Stimulated activated CD4-positive, alpha-beta T cell treated with anti-CD3 and anti-CD28 coated beads, Interleukin-1b, Interleukin-23, amount 100 ng/mL, for 4 hours (primary cell): ENCODE results near the gene KRTAP16-1.
"Not testable (repeated sequence)": the region's sequence is repeated elsewhere in the genome, so short reads cannot be mapped to it uniquely, and the experiment has no call there.

Source experiments
- DNase-seq, 2 donors: peaks; one replicate each; pipeline ENCODE4 v3.0.0-alpha.2; 2020; ENCODE audit warnings: low read depth in 2 of 2

Gene KRTAP16-1, protein sequence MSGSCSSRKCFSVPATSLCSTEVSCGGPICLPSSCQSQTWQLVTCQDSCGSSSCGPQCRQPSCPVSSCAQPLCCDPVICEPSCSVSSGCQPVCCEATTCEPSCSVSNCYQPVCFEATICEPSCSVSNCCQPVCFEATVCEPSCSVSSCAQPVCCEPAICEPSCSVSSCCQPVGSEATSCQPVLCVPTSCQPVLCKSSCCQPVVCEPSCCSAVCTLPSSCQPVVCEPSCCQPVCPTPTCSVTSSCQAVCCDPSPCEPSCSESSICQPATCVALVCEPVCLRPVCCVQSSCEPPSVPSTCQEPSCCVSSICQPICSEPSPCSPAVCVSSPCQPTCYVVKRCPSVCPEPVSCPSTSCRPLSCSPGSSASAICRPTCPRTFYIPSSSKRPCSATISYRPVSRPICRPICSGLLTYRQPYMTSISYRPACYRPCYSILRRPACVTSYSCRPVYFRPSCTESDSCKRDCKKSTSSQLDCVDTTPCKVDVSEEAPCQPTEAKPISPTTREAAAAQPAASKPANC

GRCh38 chr17:41308918-41309359 lies at the start of gene KRTAP16-1:
KRTAP16-1 (minus strand) TSS chr17:41309309; CDS start chr17:41309253, 56 bp downstream.
- peak in 1 of 2 donors; percentile 17 for DNase-seq

GRCh38 chr17:41354536-41354935 lies 45.4 kb upstream of the KRTAP16-1 start:
- no peak for DNase-seq

DNA sequence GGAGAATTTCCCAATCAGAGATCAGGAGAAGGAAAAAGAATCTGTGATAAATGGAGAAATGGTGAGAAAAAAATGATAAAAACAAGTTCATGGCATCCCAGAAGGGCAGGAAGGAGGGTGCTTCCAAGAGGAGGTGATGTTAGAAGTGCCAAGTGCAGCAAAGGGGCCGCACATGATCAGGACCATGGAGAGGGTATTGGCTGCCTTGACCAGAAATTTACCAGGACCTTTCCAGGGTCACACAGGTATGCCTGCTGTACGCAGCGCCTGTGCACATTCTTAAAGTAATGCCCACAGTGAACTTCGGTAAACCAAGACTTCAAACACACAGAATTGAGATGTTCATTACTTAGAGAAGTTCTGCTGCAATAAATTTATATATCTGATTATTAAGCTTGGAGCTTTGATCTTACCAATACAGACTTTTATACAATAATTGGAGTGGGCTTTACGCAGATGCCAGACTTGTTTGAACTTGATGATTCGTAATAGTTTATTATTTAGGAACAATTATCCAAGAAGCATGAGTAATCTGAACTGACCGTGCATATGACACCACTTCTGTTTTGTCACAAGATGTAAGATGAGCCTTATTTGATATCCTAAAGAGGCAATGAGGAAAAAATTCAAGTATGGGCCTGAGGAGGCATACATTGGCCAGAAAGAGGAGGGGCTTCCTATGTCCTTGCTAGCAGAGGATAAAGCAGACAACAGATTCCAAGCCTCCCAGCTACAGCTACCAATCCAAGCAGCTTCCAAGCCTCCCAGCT lies 43.7 kb upstream of the KRTAP16-1 start:
- DNase-seq, result no peak

- no peak for DNase-seq
Measured at GRCh38 chr17:41351177-41351576, 42.1 kb upstream of the KRTAP16-1 start.

- DNase-seq, result not testable (repeated sequence)
Measured at GRCh38 chr17:41350381-41350878, 41.3 kb upstream of the KRTAP16-1 start, which contains the start of gene KRT33A. KRT33A (minus strand) TSS chr17:41350828; CDS start chr17:41350767, 61 bp downstream.

DNA sequence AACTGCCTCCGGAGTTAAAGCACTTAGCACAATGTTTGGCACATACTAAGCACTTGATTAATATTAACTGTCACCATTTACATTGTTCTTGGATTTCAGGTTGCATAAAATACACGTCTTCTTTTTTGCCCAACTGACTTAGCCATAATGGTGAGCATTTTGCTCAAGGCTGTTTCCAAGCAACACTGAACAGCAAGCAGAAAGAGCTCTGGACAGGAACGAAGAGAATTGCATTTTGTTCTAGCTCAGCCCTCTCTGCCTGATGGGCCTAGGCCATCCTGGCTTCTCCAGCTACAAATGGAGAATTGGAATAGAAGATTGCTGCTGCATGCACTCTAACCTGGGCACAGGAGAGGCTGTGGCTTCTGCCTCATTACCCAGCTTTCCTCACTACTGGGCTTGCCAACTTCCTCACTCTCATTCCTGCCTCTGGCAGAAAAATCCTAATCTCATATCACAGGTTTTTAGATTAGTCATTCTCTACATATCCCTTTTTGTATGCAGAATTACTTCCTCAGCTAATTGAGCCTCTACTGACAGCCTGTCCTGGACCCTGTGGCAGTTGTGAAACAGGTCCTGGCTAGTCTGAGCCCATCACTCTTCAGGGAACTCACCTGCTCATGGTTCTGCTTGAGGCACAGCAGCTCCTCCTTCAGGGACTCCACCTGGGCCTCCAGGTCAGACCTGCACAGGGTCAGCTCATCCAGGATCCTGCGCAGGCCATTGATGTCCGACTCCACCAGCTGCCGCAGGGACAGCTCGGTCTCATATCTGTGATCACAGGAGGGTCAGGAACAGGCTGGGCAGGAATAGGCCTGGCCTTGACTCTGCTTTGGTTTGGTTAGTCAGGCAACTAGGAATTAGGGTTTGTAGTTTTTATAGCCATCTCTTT lies 39.0 kb upstream of the KRTAP16-1 start:
- no peak for DNase-seq

- not testable (repeated sequence) for DNase-seq
Measured at GRCh38 chr17:41346421-41346820, 37.3 kb upstream of the KRTAP16-1 start.

DNA sequence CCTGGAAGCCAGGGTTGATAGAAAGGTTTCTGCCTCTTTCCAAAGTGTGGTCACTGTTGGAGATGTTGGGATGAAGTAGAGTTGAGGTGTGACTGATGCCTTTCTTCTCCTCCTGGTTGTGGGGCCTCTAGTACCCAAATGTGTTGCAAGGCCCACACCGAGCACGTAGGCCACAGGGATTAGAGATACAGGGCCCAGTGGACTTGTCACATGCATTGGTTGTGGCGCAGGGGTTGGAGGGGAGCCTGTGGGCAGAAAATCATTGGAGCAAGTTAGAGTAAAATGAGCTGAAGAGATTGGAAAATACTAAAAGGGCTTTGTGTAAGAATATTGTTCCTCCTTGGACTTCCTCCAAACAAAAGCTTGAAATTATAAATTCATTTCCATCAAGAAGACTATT lies 36.9 kb upstream of the KRTAP16-1 start:
- no peak for DNase-seq

- no peak for DNase-seq
Measured at GRCh38 chr17:41343029-41343428, 33.9 kb upstream of the KRTAP16-1 start.

- no peak for DNase-seq
Measured at GRCh38 chr17:41340934-41341861, 32.1 kb upstream of the KRTAP16-1 start.

GRCh38 chr17:41340494-41340893 lies 31.4 kb upstream of the KRTAP16-1 start:
- no peak for DNase-seq

- DNase-seq, result no peak
Measured at GRCh38 chr17:41339571-41340172, 30.6 kb upstream of the KRTAP16-1 start.

DNA sequence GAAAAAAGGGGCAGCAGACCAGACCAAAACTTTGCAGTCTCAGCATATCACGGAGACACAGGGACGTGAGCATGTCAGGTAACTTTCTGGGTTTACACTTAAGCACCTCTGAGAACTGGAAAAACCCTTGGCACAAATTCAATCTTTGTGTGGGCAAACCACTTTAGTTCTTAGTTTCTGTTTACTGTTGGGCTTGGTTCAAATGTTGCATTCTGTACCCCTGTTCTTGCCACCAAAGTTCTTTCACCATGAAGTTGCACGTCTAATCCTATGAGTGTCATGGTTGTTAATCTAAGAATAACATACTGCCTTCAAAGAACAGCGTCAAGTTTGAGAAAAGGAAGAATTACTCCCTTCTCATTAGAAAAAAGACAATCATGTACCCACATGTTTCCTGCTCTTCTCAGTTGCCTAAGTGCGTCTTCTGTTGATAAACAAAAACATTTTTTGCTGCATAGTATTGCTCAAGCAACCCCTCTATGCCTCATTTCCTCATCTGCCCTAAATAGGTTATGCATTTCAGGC lies 29.9 kb upstream of the KRTAP16-1 start:
- DNase-seq, result peak in 1 of 2 donors; percentile 30

GRCh38 chr17:41335747-41336146 lies 26.6 kb upstream of the KRTAP16-1 start:
- DNase-seq, result no peak

DNA sequence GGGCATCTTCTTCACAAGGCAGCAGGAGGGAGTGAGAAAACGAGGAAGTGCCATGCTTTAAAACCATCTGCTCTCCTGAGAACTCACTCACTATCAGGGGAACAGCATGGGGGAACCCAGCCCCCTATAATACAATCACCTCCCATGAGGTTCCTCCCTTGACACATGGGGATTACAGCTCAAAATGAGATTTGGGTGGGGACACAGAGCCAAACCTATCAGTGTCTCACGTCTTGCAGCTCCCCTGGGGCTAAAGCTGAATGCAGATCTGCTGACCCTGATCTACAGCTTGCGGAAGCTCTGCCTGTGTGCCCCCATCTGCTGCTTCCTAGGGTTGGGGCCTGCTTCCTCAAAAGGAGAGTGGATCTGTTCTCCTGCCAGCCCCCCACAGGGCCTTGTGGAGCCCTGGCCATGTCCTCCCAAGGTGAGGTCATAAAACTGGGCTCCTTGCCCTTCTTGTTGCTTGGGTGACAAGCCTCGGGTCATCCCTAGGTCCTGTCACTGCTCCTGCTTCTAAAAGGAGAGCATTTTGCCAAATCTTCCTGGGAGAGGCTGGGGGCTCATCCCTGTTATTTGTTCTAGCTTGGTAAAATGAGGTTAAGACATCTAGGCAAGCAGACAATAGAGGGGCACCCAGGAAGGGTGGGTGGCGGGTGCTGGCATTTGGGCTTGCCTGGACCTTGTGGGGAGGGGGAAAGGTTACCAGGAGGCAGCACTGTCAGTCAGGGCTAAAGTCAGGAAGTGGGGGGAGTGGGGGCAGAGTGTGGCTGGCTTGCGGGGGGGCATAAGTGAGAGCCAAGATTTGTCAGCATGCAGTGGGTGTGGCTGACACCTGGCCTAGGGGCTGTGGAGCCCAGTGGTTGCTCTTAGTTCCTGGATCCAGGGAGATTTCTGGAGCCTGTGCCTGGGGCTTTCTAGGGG lies 25.5 kb upstream of the KRTAP16-1 start:
- no peak for DNase-seq

GRCh38 chr17:41333836-41334235 lies 24.7 kb upstream of the KRTAP16-1 start:
- no peak for DNase-seq

- no peak for DNase-seq
Measured at GRCh38 chr17:41333098-41333497, 24.0 kb upstream of the KRTAP16-1 start.

DNA sequence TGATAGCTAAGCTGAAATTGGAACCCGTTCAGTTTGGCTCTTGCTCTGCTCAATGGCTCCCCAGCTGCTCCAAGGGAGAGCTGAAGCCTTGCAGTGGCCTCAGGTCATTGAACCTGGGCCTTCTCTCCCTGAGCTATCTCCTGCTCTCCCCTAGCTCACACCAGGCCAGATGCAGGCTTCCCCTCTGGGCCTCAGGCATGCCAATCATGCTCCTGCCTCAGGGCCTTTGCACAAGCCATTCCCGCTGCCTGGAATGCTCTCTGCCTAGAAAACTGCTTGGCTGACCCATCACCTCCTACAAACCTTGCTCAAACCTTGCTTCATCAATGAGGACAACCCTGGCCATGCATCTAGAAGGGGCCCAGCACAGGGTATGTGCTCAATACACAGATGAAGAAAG lies 23.1 kb upstream of the KRTAP16-1 start:
- DNase-seq, result no peak
